Upper lobe of left lung (tissue), 6 donors: ENCODE data around the gene C5orf24. TPM values are rescaled to one million over a fixed set of nuclear protein-coding genes. Genes with fewer than 3 reads are reported as not detected.
"Not testable (repeated sequence)": the region's sequence is repeated elsewhere in the genome, so short reads cannot be mapped to it uniquely, and the experiment has no call there.

Experiments
- ATAC-seq, 2 donors: fragments of 200-7000 bp; cut with Tn5 transposase; one replicate each; pipeline ENCODE4 v1.9.1; 2022; ENCODE audit warnings: mild to moderate bottlenecking in 2 of 2, moderate library complexity in 2 of 2; ENCODE audit not compliant: low FRiP score in 2 of 2
- DNase-seq, 2 donors: peaks; one replicate each; pipeline ENCODE4 v3.0.0-alpha.2; 2019 to 2020
- H3K27ac ChIP-seq, 4 donors: fragments of 200-600 bp; sonication (generic); one replicate each; pipeline ENCODE4 v1.5.1; 2016 to 2019
- H3K27me3 ChIP-seq, 4 donors: fragments of 200-600 bp; sonication (generic); one replicate each; pipeline ENCODE4 v1.5.1; 2017 to 2019
- H3K36me3 ChIP-seq, 4 donors: fragments of 200-600 bp; sonication (generic); one replicate each; pipeline ENCODE4 v1.5.1; 2016 to 2019
- H3K4me1 ChIP-seq, 4 donors: fragments of 200-600 bp; sonication (generic); one replicate each; pipeline ENCODE4 v1.5.1; 2018 to 2019
- H3K4me3 ChIP-seq, 4 donors: fragments of 200-600 bp; sonication (generic); one replicate each; pipeline ENCODE4 v1.5.1; 2017 to 2019; ENCODE audit warnings: mild to moderate bottlenecking in 2 of 4, moderate library complexity in 1 of 4
- H3K9me3 ChIP-seq, 4 donors: fragments of 200-600 bp; sonication (generic); one replicate each; pipeline ENCODE4 v1.5.1; 2018 to 2019
- CTCF ChIP-seq, 6 experiments: fragments of 450-650 bp in 4 of 6; fragments of 200-600 bp in 2 of 6; sonication (generic) in 2 of 6; IDR thresholded peaks; one replicate each; pipeline ENCODE4 v1.5.1; 2016 to 2019; ENCODE audit warnings: antibody characterized with exemption in 6 of 6
- EP300 ChIP-seq, 4 donors: sonication (generic); formaldehyde crosslinking; IDR thresholded peaks; one replicate each; pipeline ENCODE4 v1.5.1; 2017; ENCODE audit warnings: antibody characterized with exemption in 4 of 4, control low read depth in 2 of 4
- POLR2A ChIP-seq, 4 donors: fragments of 450-650 bp; IDR thresholded peaks; one replicate each; pipeline ENCODE4 v1.5.1; 2016 to 2017; ENCODE audit warnings: antibody characterized with exemption in 4 of 4, mild to moderate bottlenecking in 2 of 4
- POLR2AphosphoS5 ChIP-seq, 2 donors: sonication (generic); formaldehyde crosslinking; IDR thresholded peaks; one replicate each; pipeline ENCODE4 v1.5.1; 2017; ENCODE audit warnings: antibody characterized with exemption in 2 of 2
- WGBS, 2 donors: methylation state at CpG; one replicate each; pipeline ENCODE4 v1.1.5; 2017 to 2018; 5-methylcytosine and 5-hydroxymethylcytosine counted together
- total RNA-seq, 6 donors: library from RNA; depleted of rRNA in 4 of 6; stranded (reverse); fragments of >200 nt in 4 of 6; gene quantifications; one replicate each; pipeline versions ENCODE4 v1.1.0 to v1.2.1, GENCODE V29; 2016 to 2021
- donor health status: DM: no; HTN: no; CAD: no; lungs with moderate emphysema.
- donor health status: DM: no; HTN: yes; CAD: no; lungs with severe emphysema.

The C5orf24 gene
- total RNA-seq, 6 donors from 2014 or later: 22.5 to 56.4 (median 35.5) TPM

GRCh38 chr5:134837530-134838181 lies 8.1 kb upstream of the C5orf24 start:
- Histone ChIP-seq H3K4me1 (peaks cover 0 to 5% (median 2%) of the 10 kb centered on the region in 4 donors), H3K27ac (no peak overlapping the region), H3K9me3 (no peaks in the 10 kb centered on the region), H3K4me3 (no peak overlapping the region), H3K27me3 (no peaks in the 10 kb centered on the region), H3K36me3 (peaks cover 0 to 43% (median 8%) of the 10 kb centered on the region in 4 donors)
- ATAC-seq (no peak), DNase-seq (no peak)
- 85 to 93% methylated on average over 3 of the region's 3 CpGs for WGBS, 2 donors
- TF ChIP-seq EP300 (IDR thresholded peaks at IDR 0.05): no peak
- TF ChIP-seq POLR2AphosphoS5 (IDR thresholded peaks at IDR 0.05): no peak
- no peak for TF ChIP-seq POLR2A (IDR thresholded peaks at IDR 0.05)
- no peak for TF ChIP-seq CTCF (IDR thresholded peaks at IDR 0.05)

GRCh38 chr5:134838361-134838760 lies 7.4 kb upstream of the C5orf24 start:
- peak; percentile 31 to 77 for ATAC-seq
- H3K27me3 ChIP-seq, H3K4me3 ChIP-seq, H3K4me1 ChIP-seq, H3K27ac ChIP-seq, H3K9me3 ChIP-seq: not testable (repeated sequence)
- peak in 1 of 2 donors; percentile 28 for DNase-seq
- WGBS, 2 donors: 77 to 83% methylated on average over 9 of the region's 9 CpGs
- H3K36me3 ChIP-seq: peaks cover 0 to 42% (median 8%) of the 10 kb centered on the region in 4 donors

GRCh38 chr5:134840811-134841210 lies 5.0 kb upstream of the C5orf24 start:
- TF ChIP-seq POLR2AphosphoS5 (IDR thresholded peaks at IDR 0.05) (no peak), EP300 (IDR thresholded peaks at IDR 0.05) (no peak), CTCF (IDR thresholded peaks at IDR 0.05) (no peak)
- Histone ChIP-seq H3K9me3 (no peaks in the 10 kb centered on the region), H3K4me3 (no peak overlapping the region), H3K36me3 (peaks cover 0 to 30% (median 3%) of the 10 kb centered on the region in 4 donors), H3K27ac (no peak overlapping the region), H3K27me3 (no peaks in the 10 kb centered on the region), H3K4me1 (peaks cover 5 to 9% (median 8%) of the 10 kb centered on the region in 4 donors)
- ATAC-seq: no peak
- DNase-seq: no peak
- 80 to 92% methylated on average over 3 of the region's 3 CpGs for WGBS, 2 donors

GRCh38 chr5:134844252-134844651 lies 1.5 kb upstream of the C5orf24 start:
- 71 to 81% methylated on average over 1 of the region's 1 CpG for WGBS, 2 donors
- no peak overlapping the region for H3K27ac ChIP-seq
- DNase-seq (no peak), ATAC-seq (no peak)
- peaks cover 0 to 16% (median 2%) of the 10 kb centered on the region in 4 donors for H3K36me3 ChIP-seq
- no peak overlapping the region for H3K4me3 ChIP-seq
- no peaks in the 10 kb centered on the region for H3K9me3 ChIP-seq
- H3K27me3 ChIP-seq: no peaks in the 10 kb centered on the region
- TF ChIP-seq EP300 (IDR thresholded peaks at IDR 0.05) (no peak), CTCF (IDR thresholded peaks at IDR 0.05) (no peak), POLR2A (IDR thresholded peaks at IDR 0.05) (no peak), POLR2AphosphoS5 (IDR thresholded peaks at IDR 0.05) (no peak)
- peaks cover 22 to 35% (median 28%) of the 10 kb centered on the region in 4 donors for H3K4me1 ChIP-seq

- H3K4me1 ChIP-seq: peaks cover 25 to 42% (median 30%) of the 10 kb centered on the region in 4 donors
- H3K4me3 ChIP-seq: peak overlapping the region in 3 of 4 donors; percentile 73 to 91 (median 79)
- DNase-seq (no peak), ATAC-seq (peak in 1 of 2 donors; percentile 14)
- no peaks in the 10 kb centered on the region for H3K27me3 ChIP-seq
- no peaks in the 10 kb centered on the region for H3K9me3 ChIP-seq
- peaks cover 0 to 10% (median 5%) of the 10 kb centered on the region in 4 donors for H3K36me3 ChIP-seq
- TF ChIP-seq POLR2AphosphoS5 (IDR thresholded peaks at IDR 0.05): no peak
- no peak for TF ChIP-seq POLR2A (IDR thresholded peaks at IDR 0.05)
- no peak for TF ChIP-seq CTCF (IDR thresholded peaks at IDR 0.05)
- no peak for TF ChIP-seq EP300 (IDR thresholded peaks at IDR 0.05)
- 9 to 13% methylated on average over 8 to 11 of the region's 12 CpGs for WGBS, 2 donors
- H3K27ac ChIP-seq: peak overlapping the region; percentile 90 to 97 (median 96)
Measured at GRCh38 chr5:134845335-134845851, 375 bp upstream of the C5orf24 start.
